ENCODE measurements around the gene PRMT7.

- no peak for TF ChIP-seq CTCF (optimal IDR thresholded peaks at IDR 0.05 in 1 of 3, IDR thresholded peaks at IDR 0.05 in 1 of 3, conservative IDR thresholded peaks at IDR 0.05 in 1 of 3; ENCODE audit: extremely low read depth in 1 of 3, insufficient read depth in 2 of 3, low read length in 3 of 3)
- TF ChIP-seq EZH2 (IDR thresholded peaks at IDR 0.05; ENCODE audit: low read length): no peak
Measured at GRCh38 chr16:68377667-68378393, 67.0 kb downstream of the PRMT7 start.

Data from keratinocyte (primary cell).